ENCODE data around the gene NFS1. TPM values are rescaled to one million over a fixed set of nuclear protein-coding genes. Genes with fewer than 3 reads are reported as not detected.
A peak's percentile ranks its signal among the peaks of the same experiment; 100 is the strongest.

Gene NFS1
- total and polyA plus RNA-seq, 2 of the 8 experiments (the other 6 are each of a cell fraction or from before 2014, with no cell fraction given) = 26.1 to 38.8 TPM

- H3K14ac ChIP-seq (ENCODE audit: insufficient read length) = no peak overlapping the region
- H4K5ac ChIP-seq (ENCODE audit: insufficient read length, low read depth, low read length) = no peak overlapping the region
- no peak overlapping the region for H3K4me3 ChIP-seq (ENCODE audit: extremely low read depth in 1 of 4, insufficient read depth in 2 of 4, low read depth in 3 of 4, low read length in 4 of 4)
- peaks cover 25 to 99% (median 79%) of the 10 kb centered on the region in 4 experiments for H3K36me3 ChIP-seq (ENCODE audit: control insufficient read depth in 2 of 4, insufficient read depth in 4 of 4, low read length in 3 of 4)
- H2AFZ ChIP-seq (ENCODE audit: low read length) = no peak overlapping the region
- no peak overlapping the region for H3K9ac ChIP-seq (replicated peaks in 1 of 4; ENCODE audit: extremely low read depth in 1 of 4, low read depth in 3 of 4, low read length in 3 of 4)
- 77% methylated on average over 1 of the region's 1 CpG; no CpG with 5 or more reads in 1 of the 2 experiments for WGBS, 2 experiments (ENCODE audit: extremely low coverage in 1 of 2, insufficient coverage in 1 of 2, insufficient read length in 1 of 2, insufficient replicate concordance in 2 of 2, low coverage in 1 of 2, low lambda C conversion rate in 2 of 2, missing lambda C conversion rate in 1 of 2)
- H3K79me1 ChIP-seq (ENCODE audit: low read depth, low read length) = 0 out of 2 replicates have a peak, but pooled peaks cover 3% of the 10 kb centered on the region
- H3K9me3 ChIP-seq (ENCODE audit: insufficient read depth in 2 of 2, low read depth in 1 of 2, low read length in 1 of 2) = no peaks in the 10 kb centered on the region
- no peak overlapping the region for H2BK12ac ChIP-seq (ENCODE audit: low read depth, low read length)
- no peak overlapping the region for H2BK120ac ChIP-seq (replicated peaks; ENCODE audit: low read depth, low read length)
- no peak overlapping the region for H2BK5ac ChIP-seq (ENCODE audit: low read depth, low read length)
- no peaks in the 10 kb centered on the region for H3K23me2 ChIP-seq (ENCODE audit: low read depth, low read length)
- H4K91ac ChIP-seq (replicated peaks; ENCODE audit: insufficient read length, low read length) = no peak overlapping the region
- H3K4ac ChIP-seq (replicated peaks; ENCODE audit: insufficient read length, low read depth, low read length) = no peak overlapping the region
- DNase-seq (ENCODE audit: low read depth in 1 of 2, low spot score in 2 of 2) (no peak), FAIRE-seq (no peak)
- ChIA-PET CTCF (ENCODE audit: partially characterized antibody) (interaction anchor here (2.0 kb wide), 2 partner anchors 9 to 10 kb away, joined by 6 to 8 read pairs; no protein-coding TSS in a partner anchor), POLR2A (ENCODE audit: partially characterized antibody) (interaction anchor here (40.1 to 45.3 kb wide), 2 partner anchors 9 to 21 kb away, joined by 2341 read pairs; partner anchors contain the start of genes NFS1, RBM39 and ROMO1)
- no peak overlapping the region for H2BK20ac ChIP-seq (ENCODE audit: low read length)
- H3K18ac ChIP-seq (ENCODE audit: extremely low read depth, low read length) = no peak overlapping the region
- H2AK5ac ChIP-seq (ENCODE audit: low read depth, low read length) = no peak overlapping the region
- no peaks in the 10 kb centered on the region for H3K27me3 ChIP-seq (replicated peaks in 1 of 4; ENCODE audit: control insufficient read depth in 3 of 4, extremely low read depth in 1 of 4, insufficient read depth in 3 of 4, low read length in 3 of 4)
- H3K56ac ChIP-seq (replicated peaks; ENCODE audit: insufficient read length, low read depth, low read length) = no peak overlapping the region
- H3K23ac ChIP-seq (ENCODE audit: insufficient read length) = no peak overlapping the region
- no peak overlapping the region for H2BK15ac ChIP-seq (ENCODE audit: low read length)
- H3K79me2 ChIP-seq (ENCODE audit: control insufficient read depth in 1 of 2, insufficient read depth in 2 of 2, low read length in 2 of 2) = peaks cover 0 to 41% of the 10 kb centered on the region in 2 experiments; a peak in 2 of 4 replicates
- H3K27ac ChIP-seq (ENCODE audit: low read depth, low read length) = no peak overlapping the region
- H4K8ac ChIP-seq (ENCODE audit: extremely low read depth, insufficient read depth, low read length) = no peak overlapping the region
- H3K4me1 ChIP-seq (replicated peaks in 1 of 4; ENCODE audit: control insufficient read depth in 3 of 4, insufficient read depth in 4 of 4, low read length in 3 of 4) = no peaks in the 10 kb centered on the region
- no peak overlapping the region for H3K4me2 ChIP-seq (ENCODE audit: insufficient read depth in 1 of 2, low read depth in 2 of 2, low read length in 2 of 2)
- H4K20me1 ChIP-seq (replicated peaks in 1 of 2; ENCODE audit: control insufficient read depth in 1 of 2, insufficient read depth in 2 of 2, low read length in 2 of 2) = peaks cover 6 to 8% of the 10 kb centered on the region in 2 experiments
- TF ChIP-seq POLR2AphosphoS5 (IDR thresholded peaks at IDR 0.05; ENCODE audit: low read depth, low read length) (peak; percentile 19; the same call in 1 of the 2 replicates), CBX5 (IDR thresholded peaks at IDR 0.05; ENCODE audit: low read depth, low read length) (no peak), ASH2L (IDR thresholded peaks at IDR 0.05; ENCODE audit: low read length) (no peak), YY1 (IDR thresholded peaks at IDR 0.05; ENCODE audit: low read depth, low read length) (no peak)
Observed at GRCh38 chr20:35709259-35709658, 10.1 kb upstream of the NFS1 start.
